CD14-positive monocyte (primary cell): Measurements from ENCODE around the gene LEUTX. TPM values are rescaled to one million over a fixed set of nuclear protein-coding genes. Genes with fewer than 3 reads are reported as not detected.

ENCODE experiments used
- DNase-seq, 3 donors: peaks; one replicate each; pipeline ENCODE4 v3.0.0-alpha.2; 2011 to 2022
- H2AFZ ChIP-seq: 2 replicates; pipeline ENCODE4 v1.6.0; 2012; ENCODE audit warnings: mild to moderate bottlenecking, low read depth, low read length, inconsistent platforms; ENCODE audit not compliant: insufficient read depth, poor library complexity, severe bottlenecking
- H3K27ac ChIP-seq, 2 donors: 1 replicate in 1 of 2; 2 replicates in 1 of 2; pipeline ENCODE4 v1.5.1; 2012 to 2013; ENCODE audit warnings: low read length in 2 of 2, control low read depth in 1 of 2, inconsistent platforms in 1 of 2, low read depth in 1 of 2, mild to moderate bottlenecking in 1 of 2
- H3K27me3 ChIP-seq, 2 donors: one replicate each; pipeline versions ENCODE4 v1.6.0 to v1.6.1; 2011 to 2013; ENCODE audit warnings: low read length in 2 of 2; ENCODE audit not compliant: control insufficient read depth in 2 of 2, insufficient read depth in 2 of 2
- H3K36me3 ChIP-seq, 2 donors: replicated peaks in 1 of 2; 1 replicate in 1 of 2; 2 replicates in 1 of 2; pipeline versions ENCODE4 v1.5.1 to v1.6.1; 2012 to 2013; ENCODE audit warnings: low read length in 2 of 2, control low read depth in 1 of 2, inconsistent platforms in 1 of 2, mild to moderate bottlenecking in 1 of 2; ENCODE audit not compliant: insufficient read depth in 2 of 2, control insufficient read depth in 1 of 2
- H3K4me1 ChIP-seq, 2 donors: 1 replicate in 1 of 2; 2 replicates in 1 of 2; pipeline versions ENCODE4 v1.5.1 to v1.6.1; 2012 to 2013; ENCODE audit warnings: low read length in 2 of 2, control low read depth in 1 of 2, inconsistent platforms in 1 of 2, mild to moderate bottlenecking in 1 of 2, moderate library complexity in 1 of 2; ENCODE audit not compliant: insufficient read depth in 2 of 2, control insufficient read depth in 1 of 2
- H3K4me2 ChIP-seq: replicated peaks from 2 replicates; pipeline ENCODE3; 2012; ENCODE audit warnings: low read length, moderate library complexity, mild to moderate bottlenecking; ENCODE audit not compliant: poor library complexity, severe bottlenecking; ENCODE audit errors: extremely low read depth
- H3K4me3 ChIP-seq, 3 experiments: fragments of 200-600 bp in 1 of 3; sonication (generic) in 1 of 3; replicated peaks in 1 of 3; 1 replicate in 2 of 3; 2 replicates in 1 of 3; pipeline ENCODE4 v1.5.1; 2011 to 2013; ENCODE audit warnings: low read length in 3 of 3, mild to moderate bottlenecking in 3 of 3, control low read depth in 2 of 3, low read depth in 2 of 3, inconsistent platforms in 1 of 3, moderate library complexity in 1 of 3
- H3K79me2 ChIP-seq: 2 replicates; pipeline ENCODE4 v1.6.0; 2012; ENCODE audit warnings: mild to moderate bottlenecking, control low read depth, inconsistent platforms, low read length, moderate library complexity; ENCODE audit not compliant: insufficient read depth
- H3K9ac ChIP-seq: 2 replicates; pipeline ENCODE4 v1.6.0; 2017; ENCODE audit warnings: low read length, mild to moderate bottlenecking; ENCODE audit not compliant: insufficient read depth, poor library complexity, severe bottlenecking
- H3K9me3 ChIP-seq, 2 donors: replicated peaks in 1 of 2; 1 replicate in 1 of 2; 2 replicates in 1 of 2; pipeline versions ENCODE4 v1.5.1 to v1.6.1; 2012 to 2013; ENCODE audit warnings: low read length in 2 of 2, control low read depth in 1 of 2; ENCODE audit not compliant: control insufficient read depth in 1 of 2, insufficient read depth in 1 of 2
- H4K20me1 ChIP-seq: 2 replicates; pipeline ENCODE4 v1.6.0; 2012; ENCODE audit warnings: mild to moderate bottlenecking, low read length, control low read depth, moderate library complexity; ENCODE audit not compliant: insufficient read depth
- H3K27ac Mint-ChIP-seq, 7 donors: one replicate each; pipeline ENCODE4 v1.8.0; 2020; ENCODE audit warnings: mild to moderate bottlenecking in 7 of 7, mixed read lengths in 7 of 7, moderate library complexity in 6 of 7, inconsistent platforms in 2 of 7
- H3K27me3 Mint-ChIP-seq, 3 donors: one replicate each; pipeline ENCODE4 v1.8.0; 2021 to 2022; ENCODE audit warnings: low read depth in 3 of 3, mild to moderate bottlenecking in 3 of 3, mixed read lengths in 3 of 3, moderate library complexity in 3 of 3, inconsistent platforms in 1 of 3
- H3K36me3 Mint-ChIP-seq, 2 donors: one replicate each; pipeline ENCODE4 v1.8.0; 2020; ENCODE audit warnings: mixed read lengths in 2 of 2, inconsistent platforms in 1 of 2, mild to moderate bottlenecking in 1 of 2
- H3K4me1 Mint-ChIP-seq: one replicate; pipeline ENCODE4 v1.8.0; 2020; ENCODE audit warnings: mild to moderate bottlenecking, mixed read lengths
- H3K4me3 Mint-ChIP-seq, 2 donors: one replicate each; pipeline ENCODE4 v1.8.0; 2020; ENCODE audit warnings: mild to moderate bottlenecking in 2 of 2, mixed read lengths in 2 of 2, moderate library complexity in 1 of 2
- H3K9me3 Mint-ChIP-seq, 7 donors: one replicate each; pipeline ENCODE4 v1.8.0; 2020 to 2022; ENCODE audit warnings: mixed read lengths in 7 of 7, mild to moderate bottlenecking in 6 of 7, moderate library complexity in 6 of 7, inconsistent platforms in 2 of 7
- CTCF ChIP-seq: fragments of 200-600 bp; IDR thresholded peaks from one replicate; pipeline ENCODE4 v1.8.0; 2022; ENCODE audit warnings: antibody characterized with exemption, mild to moderate bottlenecking
- WGBS: methylation state at CpG from one replicate; pipeline ENCODE4 v1.1.5; 2013; ENCODE audit warnings: missing lambda C conversion rate; ENCODE audit not compliant: insufficient coverage; 5-methylcytosine and 5-hydroxymethylcytosine counted together
- intact Hi-C, 2 donors: fragments of 100-400 bp; cut with micrococcal nuclease; formaldehyde crosslinking; loops; one replicate each; pipeline versions ENCODE4 v1.15.0 to v1.15.1; 2023
- polyA plus RNA-seq, 3 donors: library from polyadenylated mRNA; depleted of rRNA in 1 of 3; unstranded in 2 of 3; stranded (reverse) in 1 of 3; fragments of 300-500 nt in 2 of 3; fragments of >200 nt in 1 of 3; fragmentation: Illumina TruSeq in 2 of 3; gene quantifications; 1 replicate in 2 of 3; 2 replicates in 1 of 3; pipeline ENCODE4 v1.2.3, GENCODE V29; 2012 to 2021

LEUTX gene
- polyA plus RNA-seq, 3 donors: not detected

GRCh38 chr19:39752795-39753194 lies 25.9 kb upstream of the LEUTX start:
- H3K36me3 ChIP-seq: no peaks in the 10 kb centered on the region
- no peak for DNase-seq
- H3K27ac Mint-ChIP-seq: no peak overlapping the region
- H3K9me3 Mint-ChIP-seq: no peaks in the 10 kb centered on the region
- H3K27me3 ChIP-seq: peaks cover 3 to 4% of the 10 kb centered on the region in 2 donors
- no peaks in the 10 kb centered on the region for H4K20me1 ChIP-seq
- H3K4me1 Mint-ChIP-seq: no peaks in the 10 kb centered on the region
- peaks cover 2 to 18% (median 15%) of the 10 kb centered on the region in 3 donors for H3K27me3 Mint-ChIP-seq
- no peak for TF ChIP-seq CTCF
- no peak overlapping the region for H3K4me3 Mint-ChIP-seq
- no peak overlapping the region for H3K27ac ChIP-seq
- H3K79me2 ChIP-seq: no peaks in the 10 kb centered on the region
- no peaks in the 10 kb centered on the region for H3K9me3 ChIP-seq
- H2AFZ ChIP-seq: no peak overlapping the region
- intact Hi-C loops: no loop called here
- H3K4me3 ChIP-seq: no peak overlapping the region
- H3K4me2 ChIP-seq: no peak overlapping the region
- no peaks in the 10 kb centered on the region for H3K36me3 Mint-ChIP-seq
- no peak overlapping the region for H3K9ac ChIP-seq
- no peaks in the 10 kb centered on the region for H3K4me1 ChIP-seq

GRCh38 chr19:39754544-39754943 lies 24.1 kb upstream of the LEUTX start:
- Mint-ChIP-seq H3K4me3 (no peak overlapping the region), H3K36me3 (no peaks in the 10 kb centered on the region), H3K9me3 (no peaks in the 10 kb centered on the region), H3K4me1 (no peaks in the 10 kb centered on the region), H3K27ac (no peak overlapping the region), H3K27me3 (peaks cover 5 to 21% (median 13%) of the 10 kb centered on the region in 3 donors)
- H3K27me3 ChIP-seq: peaks cover 3 to 4% of the 10 kb centered on the region in 2 donors
- no peaks in the 10 kb centered on the region for H3K4me1 ChIP-seq
- no peaks in the 10 kb centered on the region for H3K36me3 ChIP-seq
- no peak overlapping the region for H3K9ac ChIP-seq
- WGBS: no CpG with 5 or more reads among the region's 2 CpGs
- H4K20me1 ChIP-seq: no peaks in the 10 kb centered on the region
- DNase-seq: no peak
- H3K9me3 ChIP-seq: no peaks in the 10 kb centered on the region
- H3K4me3 ChIP-seq: no peak overlapping the region
- H3K79me2 ChIP-seq: no peaks in the 10 kb centered on the region
- intact Hi-C loops: no loop called here
- no peak overlapping the region for H3K4me2 ChIP-seq
- no peak overlapping the region for H2AFZ ChIP-seq
- no peak overlapping the region for H3K27ac ChIP-seq
- TF ChIP-seq CTCF: no peak
